Cardiac fibroblast (primary cell): ENCODE measurements around the gene EPB41L2.
A peak's percentile ranks its signal among the peaks of the same experiment; 100 is the strongest.

Source experiments
- DNase-seq, 2 donors: peaks; one replicate each; pipeline versions ENCODE4 v3.0.0 to v3.0.0-alpha.2; 2010; ENCODE audit warnings: low read depth in 2 of 2
- H3K4me3 ChIP-seq, 2 donors: replicated peaks in 1 of 2; 1 replicate in 1 of 2; 2 replicates in 1 of 2; pipeline ENCODE4 v1.5.1; 2011; ENCODE audit warnings: low read depth in 2 of 2, low read length in 2 of 2, mild to moderate bottlenecking in 2 of 2, moderate library complexity in 1 of 2
- TF ChIP-seq, protein P1 (sequence below): IDR thresholded peaks from one replicate; pipeline ENCODE4 v1.5.1; 2011; ENCODE audit warnings: low read depth, mild to moderate bottlenecking, low read length, inconsistent platforms

Gene EPB41L2

DNA sequence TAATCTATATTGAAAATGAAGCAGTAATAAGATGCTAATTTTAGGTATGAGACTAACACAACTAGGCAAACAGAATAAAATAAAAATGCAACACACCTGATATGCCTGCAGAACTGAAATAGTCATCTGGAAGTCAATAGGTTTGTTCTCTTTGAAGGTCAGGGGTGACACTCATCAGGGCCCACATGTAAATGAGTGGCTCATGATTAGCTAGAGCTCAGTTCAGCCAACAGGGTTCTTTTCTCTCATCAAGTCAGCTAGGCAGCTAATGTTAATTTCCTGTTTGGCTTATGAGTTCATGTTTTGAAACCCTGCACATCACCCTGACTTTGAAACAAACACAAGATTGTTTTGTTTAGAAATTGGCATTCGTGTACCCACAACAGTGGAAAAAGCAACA lies 212.0 kb downstream of the EPB41L2 start:
- TF ChIP-seq, protein P1, sequence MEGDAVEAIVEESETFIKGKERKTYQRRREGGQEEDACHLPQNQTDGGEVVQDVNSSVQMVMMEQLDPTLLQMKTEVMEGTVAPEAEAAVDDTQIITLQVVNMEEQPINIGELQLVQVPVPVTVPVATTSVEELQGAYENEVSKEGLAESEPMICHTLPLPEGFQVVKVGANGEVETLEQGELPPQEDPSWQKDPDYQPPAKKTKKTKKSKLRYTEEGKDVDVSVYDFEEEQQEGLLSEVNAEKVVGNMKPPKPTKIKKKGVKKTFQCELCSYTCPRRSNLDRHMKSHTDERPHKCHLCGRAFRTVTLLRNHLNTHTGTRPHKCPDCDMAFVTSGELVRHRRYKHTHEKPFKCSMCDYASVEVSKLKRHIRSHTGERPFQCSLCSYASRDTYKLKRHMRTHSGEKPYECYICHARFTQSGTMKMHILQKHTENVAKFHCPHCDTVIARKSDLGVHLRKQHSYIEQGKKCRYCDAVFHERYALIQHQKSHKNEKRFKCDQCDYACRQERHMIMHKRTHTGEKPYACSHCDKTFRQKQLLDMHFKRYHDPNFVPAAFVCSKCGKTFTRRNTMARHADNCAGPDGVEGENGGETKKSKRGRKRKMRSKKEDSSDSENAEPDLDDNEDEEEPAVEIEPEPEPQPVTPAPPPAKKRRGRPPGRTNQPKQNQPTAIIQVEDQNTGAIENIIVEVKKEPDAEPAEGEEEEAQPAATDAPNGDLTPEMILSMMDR: no peak
- no peak for DNase-seq
- no peak overlapping the region for H3K4me3 ChIP-seq

DNA sequence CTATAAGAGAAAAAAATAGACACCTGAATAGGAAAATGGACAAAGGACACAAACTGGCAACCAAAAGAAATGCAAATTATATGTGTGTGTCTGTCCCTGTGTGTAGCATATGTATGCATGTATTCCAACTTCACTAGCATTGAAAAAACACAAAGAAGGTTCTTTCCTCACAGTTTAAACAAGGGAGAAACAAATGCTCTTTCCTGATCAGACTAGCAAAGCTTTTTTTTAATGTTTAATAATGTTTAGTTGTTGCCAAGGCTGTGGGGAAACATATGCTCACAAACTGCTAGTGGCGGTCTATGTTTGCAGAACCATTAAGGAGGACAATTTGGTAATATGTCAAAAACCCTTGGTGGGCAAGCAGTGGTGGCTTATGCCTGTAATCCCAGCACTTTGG lies 213.5 kb downstream of the EPB41L2 start:
- TF ChIP-seq, protein P1: no peak
- DNase-seq: no peak

DNA sequence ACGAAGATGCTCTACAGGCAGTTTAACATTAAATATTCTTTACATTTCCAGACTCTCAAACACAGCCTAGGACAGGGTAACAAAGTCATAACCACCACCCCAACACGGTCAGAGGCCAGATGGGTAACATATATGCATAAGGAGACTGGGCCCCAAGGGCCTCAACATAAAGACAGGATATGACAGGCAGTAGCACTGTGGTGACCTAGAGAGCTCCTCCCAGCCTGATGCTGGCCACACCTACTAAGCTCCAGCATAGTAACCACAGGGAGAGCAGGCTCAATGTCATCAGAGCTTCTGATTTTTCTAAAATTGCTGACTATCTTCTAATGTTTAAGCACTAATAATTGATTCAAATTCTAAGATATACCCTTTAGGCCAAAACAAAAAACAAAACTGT lies 214.1 kb downstream of the EPB41L2 start:
- no peak overlapping the region for H3K4me3 ChIP-seq
- TF ChIP-seq, protein P1: no peak
- no peak for DNase-seq

More for the DNA sequence above, 213.5 kb downstream of the EPB41L2 start:
- no peak overlapping the region for H3K4me3 ChIP-seq

DNA sequence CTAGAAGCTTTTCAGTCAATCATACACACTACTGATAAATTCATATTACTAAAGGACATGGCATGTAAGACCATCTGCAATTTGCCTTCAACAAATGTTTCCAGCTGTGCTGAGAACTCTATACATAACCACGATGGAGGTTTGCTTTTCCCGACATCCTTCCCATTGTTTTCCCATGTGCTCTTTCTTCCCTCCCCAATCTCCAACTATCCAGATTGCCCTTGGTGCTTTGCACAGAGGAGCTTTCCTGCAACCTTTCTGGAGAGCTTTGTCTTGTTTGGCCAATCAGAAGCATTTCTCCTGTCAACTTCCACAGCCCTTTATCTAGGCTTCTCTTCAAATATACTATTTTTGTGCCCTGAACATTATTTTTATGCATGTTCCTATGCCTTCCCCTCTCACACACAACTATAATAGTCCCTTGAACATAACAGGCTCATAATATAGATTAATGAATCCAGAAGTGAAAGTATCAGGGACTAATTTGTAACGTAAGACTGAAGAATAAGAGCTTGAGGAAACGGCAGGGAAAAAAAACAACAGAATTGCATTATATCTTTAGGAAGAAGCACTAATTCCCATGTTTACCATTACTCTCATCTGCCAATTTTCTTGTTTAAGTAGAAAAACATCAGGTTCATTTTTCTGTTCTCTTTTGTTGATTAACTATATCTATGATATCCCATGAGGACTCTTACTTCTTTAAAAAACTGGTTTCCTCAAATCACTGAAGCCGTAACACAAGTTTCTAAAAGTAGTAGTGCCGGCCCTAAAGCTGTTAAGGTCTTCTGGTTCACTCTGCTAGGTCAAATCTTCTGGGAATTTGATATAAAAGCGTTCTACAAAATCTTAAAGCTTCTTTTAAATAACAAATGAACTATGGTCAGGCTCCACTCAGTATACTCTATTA lies 215.8 kb downstream of the EPB41L2 start:
- TF ChIP-seq, protein P1: no peak
- DNase-seq: no peak
- no peak overlapping the region for H3K4me3 ChIP-seq

DNA sequence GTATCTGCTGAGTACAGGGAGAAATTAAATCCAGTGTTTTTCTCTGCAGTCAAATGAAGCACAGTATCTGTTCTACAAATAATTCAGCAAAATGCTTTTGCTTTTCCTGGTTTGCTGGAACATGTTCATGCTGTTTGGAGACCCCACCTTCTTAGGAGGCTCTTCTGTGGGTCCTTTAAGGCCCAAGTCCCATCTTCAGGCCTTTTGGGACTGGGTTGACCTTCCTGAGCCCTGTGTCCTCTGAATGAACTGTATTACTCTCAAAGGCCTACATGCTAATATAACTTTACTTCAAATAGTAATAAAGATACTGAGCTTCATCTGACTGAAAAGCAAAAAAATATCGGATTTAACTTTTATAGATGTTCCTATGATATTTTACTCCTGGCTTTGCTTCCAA lies 216.5 kb downstream of the EPB41L2 start:
- DNase-seq: no peak
- TF ChIP-seq, protein P1: no peak

DNA sequence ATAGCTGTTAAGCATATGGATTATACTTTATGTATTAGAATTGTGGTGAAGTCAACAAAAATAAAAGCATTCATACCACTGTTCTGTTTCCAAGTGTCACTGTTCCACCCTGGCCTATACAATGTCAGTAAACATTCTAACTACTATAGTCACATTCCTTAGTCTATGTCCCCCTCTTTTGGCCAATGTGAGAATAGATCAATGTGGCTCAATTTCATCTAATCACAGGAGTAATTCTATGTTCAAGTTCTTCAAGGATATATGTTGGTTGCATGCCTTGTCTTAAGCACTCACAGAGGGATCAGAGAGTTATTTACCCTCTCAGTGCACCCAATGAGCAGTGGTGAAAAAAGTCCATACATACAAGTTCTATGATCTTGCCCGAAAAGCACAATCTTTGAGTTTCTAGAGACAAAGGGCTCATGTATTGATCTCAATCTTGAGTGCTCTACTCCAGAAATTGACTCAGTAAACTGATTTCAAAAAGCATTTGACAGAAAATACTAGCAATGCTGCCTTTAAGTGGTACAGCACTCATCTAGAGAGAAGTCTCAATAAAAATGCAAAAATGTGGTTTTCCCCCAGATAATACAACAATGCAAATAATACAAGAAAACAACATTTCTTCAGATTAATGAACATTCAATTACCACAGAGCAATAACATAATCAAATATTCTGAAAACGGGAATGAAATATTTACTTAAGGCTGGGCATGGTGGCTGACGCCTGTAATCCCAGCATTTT lies 219.3 kb downstream of the EPB41L2 start:
- peak; percentile 53 to 55 for DNase-seq
- TF ChIP-seq, protein P1: peak; percentile 36
- no peak overlapping the region for H3K4me3 ChIP-seq

More for the DNA sequence above, 216.5 kb downstream of the EPB41L2 start:
- no peak overlapping the region for H3K4me3 ChIP-seq
